A549 (cell line): ENCODE results near the gene PALLD. TPM values are rescaled to one million over a fixed set of nuclear protein-coding genes. Genes with fewer than 3 reads are reported as not detected.

Source experiments
- ATAC-seq, 2 experiments: fragments of 200-7000 bp in 1 of 2; fragments of >200 bp in 1 of 2; cut with Nextera tagmentation in 1 of 2; cut with Tn5 transposase in 1 of 2; 3 replicates each; pipeline versions ENCODE4 v1.8.0 to v1.9.1; 2018 to 2020; ENCODE audit warnings: mild to moderate bottlenecking in 1 of 2, moderate library complexity in 1 of 2
- CTCF ChIA-PET: fragments of 300-600 bp; sonication (Branson Sonifier 250); formaldehyde crosslinking; extraction: SDS; loops from one replicate; lab custom pipeline; 2021; ENCODE audit warnings: antibody characterized with exemption, inconsistent platforms; lab: Yijun Ruan, JAX
- POLR2A ChIA-PET: fragments of 350-600 bp; formaldehyde crosslinking; extraction: SDS; loops from one replicate; lab custom pipeline; 2021; ENCODE audit warnings: antibody characterized with exemption, inconsistent platforms; lab: Yijun Ruan, JAX
- DNase-seq, 2 experiments: peaks; one replicate each; pipeline versions ENCODE4 v3.0.0 to v3.0.0-alpha.2; 2011 to 2016; ENCODE audit warnings: low read depth in 1 of 2, low spot score in 1 of 2
- FAIRE-seq: peaks from 2 replicates; lab custom pipeline; 2011; peaks lifted over from hg19 to GRCh38; lab: Jason Lieb, UNC
- H3K27ac ChIP-seq, 2 experiments: fragments of >200 bp; sonication (Bioruptor Twin); formaldehyde crosslinking; 3 replicates each; pipeline ENCODE4 v1.5.1; 2016 to 2017
- H3K4me1 ChIP-seq: fragments of >200 bp; sonication (Bioruptor Twin); formaldehyde crosslinking; 3 replicates; pipeline ENCODE4 v1.6.1; 2016
- H3K4me2 ChIP-seq: fragments of >200 bp; sonication (Bioruptor Twin); formaldehyde crosslinking; 3 replicates; pipeline ENCODE4 v1.6.1; 2016
- H3K4me3 ChIP-seq: fragments of >200 bp; sonication (Bioruptor Twin); formaldehyde crosslinking; 3 replicates; pipeline ENCODE4 v1.5.1; 2016
- H3K9me3 ChIP-seq: fragments of >200 bp; sonication (Bioruptor Twin); formaldehyde crosslinking; 3 replicates; pipeline ENCODE4 v1.6.1; 2016
- CBX2 ChIP-seq: fragments of 200-600 bp; sonication (generic); IDR thresholded peaks from 2 replicates; pipeline ENCODE4 v1.6.1; 2016; ENCODE audit warnings: low read depth, mild to moderate bottlenecking, borderline replicate concordance
- CBX8 ChIP-seq: fragments of 200-600 bp; sonication (generic); IDR thresholded peaks from 2 replicates; pipeline ENCODE4 v1.6.1; 2016
- CHD4 ChIP-seq: fragments of 200-600 bp; sonication (generic); IDR thresholded peaks from 2 replicates; pipeline ENCODE4 v1.6.1; 2016; ENCODE audit warnings: antibody characterized with exemption, mild to moderate bottlenecking, borderline replicate concordance
- E2F6 ChIP-seq: IDR thresholded peaks from 2 replicates; pipeline ENCODE4 v1.6.1; 2012; ENCODE audit warnings: low read depth, borderline replicate concordance
- EHMT2 ChIP-seq: fragments of 200-600 bp; sonication (generic); IDR thresholded peaks from 2 replicates; pipeline ENCODE4 v1.6.1; 2016; ENCODE audit warnings: antibody characterized with exemption, low read depth, mild to moderate bottlenecking, moderate library complexity
- FOSL2 ChIP-seq, 2 experiments: fragments of 450-650 bp in 1 of 2; fragments of >200 bp in 1 of 2; sonication (Bioruptor Twin) in 1 of 2; formaldehyde crosslinking; IDR thresholded peaks; 2 replicates each; pipeline versions ENCODE4 v1.5.0 to v1.6.1; 2016 to 2020; ENCODE audit warnings: mild to moderate bottlenecking in 1 of 2, moderate library complexity in 1 of 2
- FOXS1 ChIP-seq: fragments of 250-450 bp; sonication (Bioruptor Pico); IDR thresholded peaks from 2 replicates; pipeline ENCODE4 v1.5.0; 2020; ENCODE audit warnings: mild to moderate bottlenecking, moderate library complexity
- HDAC2 ChIP-seq: fragments of 200-600 bp; sonication (generic); IDR thresholded peaks from 2 replicates; pipeline ENCODE4 v1.6.1; 2016
- HOXB13 ChIP-seq: fragments of 250-450 bp; sonication (Bioruptor Pico); IDR thresholded peaks from 2 replicates; pipeline ENCODE4 v1.5.0; 2020; ENCODE audit warnings: low read depth, mild to moderate bottlenecking, moderate library complexity
- HOXB5 ChIP-seq: fragments of 250-450 bp; sonication (Bioruptor Pico); IDR thresholded peaks from 2 replicates; pipeline ENCODE4 v1.5.0; 2020; ENCODE audit warnings: mild to moderate bottlenecking, moderate library complexity
- JUN ChIP-seq, 2 experiments: fragments of >200 bp; sonication (Bioruptor Twin); formaldehyde crosslinking; IDR thresholded peaks; 2 replicates in 1 of 2; 3 replicates in 1 of 2; pipeline ENCODE4 v1.6.1; 2016 to 2017
- JUNB ChIP-seq: fragments of >200 bp; sonication (Bioruptor Twin); formaldehyde crosslinking; IDR thresholded peaks from 2 replicates; pipeline ENCODE4 v1.6.1; 2016
- KDM1A ChIP-seq: fragments of 200-600 bp; sonication (generic); IDR thresholded peaks from 2 replicates; pipeline ENCODE4 v1.6.1; 2016; ENCODE audit warnings: low read depth, mild to moderate bottlenecking
- KDM5A ChIP-seq: fragments of 200-600 bp; sonication (generic); IDR thresholded peaks from 2 replicates; pipeline ENCODE4 v1.6.1; 2016; ENCODE audit warnings: antibody characterized with exemption, mild to moderate bottlenecking
- MAX ChIP-seq: IDR thresholded peaks from 2 replicates; pipeline ENCODE4 v1.6.1; 2012
- MAZ ChIP-seq: fragments of 150-350 bp; IDR thresholded peaks from 2 replicates; pipeline ENCODE4 v1.6.1; 2014; ENCODE audit warnings: antibody characterized with exemption, low read depth, low read length, borderline replicate concordance
- NR3C1 ChIP-seq: fragments of >200 bp; sonication (Bioruptor Twin); formaldehyde crosslinking; IDR thresholded peaks from 3 replicates; pipeline ENCODE4 v1.6.1; 2017
- PHF8 ChIP-seq: fragments of 200-600 bp; sonication (generic); IDR thresholded peaks from 2 replicates; pipeline ENCODE4 v1.6.1; 2016; ENCODE audit warnings: low read depth, mild to moderate bottlenecking, antibody characterized with exemption, moderate library complexity, borderline replicate concordance
- TP53 ChIP-seq: fragments of 250-450 bp; sonication (Bioruptor Pico); IDR thresholded peaks from 2 replicates; pipeline ENCODE4 v1.5.0; 2021; ENCODE audit warnings: mild to moderate bottlenecking, moderate library complexity
- whole genome bisulfite sequencing: methylation state at CpG from one replicate; pipeline ENCODE4 v1.1.6; 2017; ENCODE audit errors: missing lambda C conversion rate; 5-methylcytosine and 5-hydroxymethylcytosine counted together
- polyA plus RNA-seq, 4 experiments: library from polyadenylated mRNA; depleted of rRNA in 3 of 4; stranded (reverse); fragments of >200 nt; fragmentation: RNase III in 1 of 4; extraction: RNeasy Plus Mini Kit Qiagen cat#74134 plus additional on column Dnase treatment in 1 of 4; gene quantifications; 2 replicates in 3 of 4; 3 replicates in 1 of 4; pipeline ENCODE4 v1.2.3, GENCODE V29; 2011 to 2017
- TF ChIP-seq, protein P1 (sequence below): IDR thresholded peaks from 2 replicates; pipeline ENCODE4 v1.6.1; 2012
- TF ChIP-seq, protein P2 (sequence below): fragments of 150-350 bp; IDR thresholded peaks from 2 replicates; pipeline ENCODE4 v1.6.1; 2014; ENCODE audit warnings: low read depth, mild to moderate bottlenecking, low read length

PALLD gene
- polyA plus RNA-seq, 2 of the 4 experiments (the other 2 are of a cell fraction), result 88.8 to 113 TPM

- Histone ChIP-seq H3K4me1 (peaks cover 9% of the 10 kb centered on the region; the same call in 2 of the 3 replicates), H3K27ac (peak overlapping the region in 1 of 2 experiments; percentile 10; a peak in 2 of 6 replicates), H3K4me3 (no peak overlapping the region), H3K9me3 (no peaks in the 10 kb centered on the region)
- DNase-seq, result no peak
- no peak for FAIRE-seq
- WGBS, result 60% methylated on average over 5 of the region's 5 CpGs
- ChIA-PET POLR2A (no interaction called here), CTCF (interaction anchor here (0.9 to 1.9 kb wide), 3 partner anchors 11 to 61 kb away, joined by 3 to 10 read pairs (median 3); no protein-coding TSS in a partner anchor)
- TF ChIP-seq KDM5A (no peak), PHF8 (no peak)
- TF ChIP-seq, all 56 proteins: peak for 0
- ATAC-seq, result no peak
- H3K4me2 ChIP-seq, result peak overlapping the region; percentile 16; the same call in 1 of the 3 replicates
Observed at GRCh38 chr4:168574581-168575295, 77.9 kb downstream of the PALLD start.

- Histone ChIP-seq H3K4me2 (no peak overlapping the region), H3K9me3 (no peaks in the 10 kb centered on the region), H3K4me1 (peaks cover 9% of the 10 kb centered on the region; the same call in 2 of the 3 replicates), H3K4me3 (no peak overlapping the region), H3K27ac (peak overlapping the region in 1 of 2 experiments; percentile 10; a peak in 2 of 6 replicates)
- FAIRE-seq (no peak), DNase-seq (no peak), ATAC-seq (no peak)
- POLR2A ChIA-PET, result no interaction called here
- WGBS, result 92% methylated on average over 2 of the region's 2 CpGs
- CTCF ChIA-PET, result interaction anchor here (0.9 to 1.9 kb wide), 3 partner anchors 10 to 61 kb away, joined by 3 to 10 read pairs (median 3); no protein-coding TSS in a partner anchor
- TF ChIP-seq HOXB5 (CRISPR knock-in tag), result no peak
- TF ChIP-seq HDAC2, result no peak
- TF ChIP-seq KDM5A, result no peak
- TF ChIP-seq JUNB, result no peak
- no peak for TF ChIP-seq NR3C1
- TF ChIP-seq MAX, result no peak
- no peak for TF ChIP-seq KDM1A
- no peak for TF ChIP-seq JUN (IDR thresholded peaks at IDR 0.05)
- TF ChIP-seq, protein P1, sequence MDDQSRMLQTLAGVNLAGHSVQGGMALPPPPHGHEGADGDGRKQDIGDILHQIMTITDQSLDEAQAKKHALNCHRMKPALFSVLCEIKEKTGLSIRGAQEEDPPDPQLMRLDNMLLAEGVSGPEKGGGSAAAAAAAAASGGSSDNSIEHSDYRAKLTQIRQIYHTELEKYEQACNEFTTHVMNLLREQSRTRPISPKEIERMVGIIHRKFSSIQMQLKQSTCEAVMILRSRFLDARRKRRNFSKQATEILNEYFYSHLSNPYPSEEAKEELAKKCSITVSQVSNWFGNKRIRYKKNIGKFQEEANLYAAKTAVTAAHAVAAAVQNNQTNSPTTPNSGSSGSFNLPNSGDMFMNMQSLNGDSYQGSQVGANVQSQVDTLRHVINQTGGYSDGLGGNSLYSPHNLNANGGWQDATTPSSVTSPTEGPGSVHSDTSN, result no peak
- no peak for TF ChIP-seq CBX2
- no peak for TF ChIP-seq MAZ
- TF ChIP-seq, protein P2, sequence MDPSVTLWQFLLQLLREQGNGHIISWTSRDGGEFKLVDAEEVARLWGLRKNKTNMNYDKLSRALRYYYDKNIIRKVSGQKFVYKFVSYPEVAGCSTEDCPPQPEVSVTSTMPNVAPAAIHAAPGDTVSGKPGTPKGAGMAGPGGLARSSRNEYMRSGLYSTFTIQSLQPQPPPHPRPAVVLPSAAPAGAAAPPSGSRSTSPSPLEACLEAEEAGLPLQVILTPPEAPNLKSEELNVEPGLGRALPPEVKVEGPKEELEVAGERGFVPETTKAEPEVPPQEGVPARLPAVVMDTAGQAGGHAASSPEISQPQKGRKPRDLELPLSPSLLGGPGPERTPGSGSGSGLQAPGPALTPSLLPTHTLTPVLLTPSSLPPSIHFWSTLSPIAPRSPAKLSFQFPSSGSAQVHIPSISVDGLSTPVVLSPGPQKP, result no peak
Observed at GRCh38 chr4:168575473-168575872, 78.6 kb downstream of the PALLD start.

GRCh38 chr4:168577624-168578023 lies 80.8 kb downstream of the PALLD start:
- no peak overlapping the region for H3K27ac ChIP-seq
- H3K4me2 ChIP-seq, result no peak overlapping the region
- H3K4me1 ChIP-seq, result peaks cover 9% of the 10 kb centered on the region; the same call in 2 of the 3 replicates
- no peak overlapping the region for H3K4me3 ChIP-seq
- ChIA-PET CTCF (interaction anchor here (1.0 kb wide), 1 partner anchor 8 kb away, joined by 3 read pairs; no protein-coding TSS in a partner anchor), POLR2A (no interaction called here)
- H3K9me3 ChIP-seq, result peaks cover 4% of the 10 kb centered on the region; the same call in 1 of the 3 replicates
- ATAC-seq, result no peak
- no peak for FAIRE-seq
- TF ChIP-seq CBX8, result no peak
- TF ChIP-seq HDAC2, result no peak
- TF ChIP-seq FOXS1 (CRISPR knock-in tag), result no peak
- TF ChIP-seq CHD4, result no peak
- TF ChIP-seq TP53 (CRISPR knock-in tag), result no peak
- TF ChIP-seq, protein P1, result no peak
- TF ChIP-seq EHMT2, result no peak
- TF ChIP-seq FOSL2 (IDR thresholded peaks at IDR 0.05), result no peak
- TF ChIP-seq FOSL2 (CRISPR knock-in tag; IDR thresholded peaks at IDR 0.05), result no peak
- TF ChIP-seq E2F6, result no peak
- TF ChIP-seq KDM1A, result no peak
- no peak for TF ChIP-seq HOXB13 (CRISPR knock-in tag)
- no peak for DNase-seq
- 84% methylated on average over 5 of the region's 5 CpGs for WGBS
